ENCODE measurements around the gene ZYX. TPM values are rescaled to one million over a fixed set of nuclear protein-coding genes. Genes with fewer than 3 reads are reported as not detected.

Gene ZYX
- total and polyA plus RNA-seq, 12 donors: 48.5 to 152 (median 74.6) TPM

- ATAC-seq: peak in 6 of 8 donors; percentile 3 to 17 (median 11)
Measured at GRCh38 chr7:143385891-143386781, 5.0 kb downstream of the ZYX start.

DNA sequence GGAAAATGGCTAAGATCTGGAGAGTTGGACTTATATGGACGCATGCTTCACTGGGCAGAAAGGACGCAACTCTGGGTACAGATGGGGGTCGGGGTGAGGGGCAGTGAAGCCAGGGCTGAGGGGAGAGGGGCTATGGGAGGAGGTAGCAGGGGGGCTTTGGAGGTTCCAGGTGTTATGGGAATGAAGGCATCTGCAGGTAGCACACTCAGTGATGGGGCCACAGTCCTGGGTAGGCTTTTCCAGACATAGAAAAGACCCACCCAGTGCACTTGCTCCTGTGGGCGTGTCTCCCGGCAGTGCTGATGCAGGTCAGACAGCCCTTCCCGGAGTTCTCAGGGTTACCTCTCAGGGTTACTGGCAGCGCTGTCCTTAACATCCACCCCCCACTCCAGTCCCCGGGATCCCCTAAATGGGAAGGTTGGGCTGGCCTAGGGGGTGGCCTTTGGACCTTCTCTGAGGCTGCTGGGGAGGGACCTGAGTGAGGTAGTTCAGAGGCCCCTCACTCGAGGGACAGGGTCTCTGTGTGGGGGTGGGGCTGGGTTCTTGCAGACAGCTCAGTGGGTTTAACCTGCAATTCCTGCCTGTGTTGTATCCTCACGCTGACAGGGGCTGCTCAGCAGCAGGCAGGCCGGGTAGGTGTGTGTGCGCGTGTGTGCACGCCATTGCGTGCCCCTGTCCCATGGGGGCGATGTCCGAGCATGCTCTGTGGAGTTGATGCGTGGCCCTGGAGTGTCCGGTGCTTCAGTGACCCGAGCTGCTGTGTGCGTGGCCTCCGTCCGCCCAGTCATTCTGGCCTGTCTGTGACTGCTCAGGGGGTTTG is 6.2 kb downstream of the ZYX start:
- Histone ChIP-seq H3K27me3 (no peaks in the 10 kb centered on the region), H3K27ac (peak overlapping the region in 1 of 10 donors; percentile 100), H3K4me1 (peaks cover 20 to 99% (median 77%) of the 10 kb centered on the region in 9 donors), H3K4me3 (no peak overlapping the region), H3K36me3 (peaks cover 0 to 95% (median 25%) of the 10 kb centered on the region in 9 donors), H3K9me3 (no peaks in the 10 kb centered on the region)
- no peak for TF ChIP-seq CTCF (IDR thresholded peaks at IDR 0.05)
- DNase-seq (no peak), ATAC-seq (no peak)
- intact Hi-C loops (cut with DNase I): loop anchor here in 1 of 10 donors (10.0 kb wide), 1 partner anchor 123 kb away; the partner anchor contains the start of gene GSTK1
- WGBS, 2 donors: 85 to 89% methylated on average over 23 of the region's 23 CpGs

More at GRCh38 chr7:143385891-143386781, 5.0 kb downstream of the ZYX start:
- intact Hi-C loops (cut with DNase I): loop anchor here in 1 of 10 donors (10.0 kb wide), 1 partner anchor 121 kb away; the partner anchor contains the start of gene GSTK1
- no peak for DNase-seq
- WGBS, 2 donors: 31 to 32% methylated on average over 19 of the region's 19 CpGs
- no peak for TF ChIP-seq CTCF (IDR thresholded peaks at IDR 0.05)
- H3K9me3 ChIP-seq: no peaks in the 10 kb centered on the region
- H3K4me1 ChIP-seq: peaks cover 13 to 91% (median 68%) of the 10 kb centered on the region in 9 donors
- no peaks in the 10 kb centered on the region for H3K27me3 ChIP-seq
- H3K27ac ChIP-seq: peak overlapping the region in 8 of 10 donors; percentile 13 to 100 (median 24)
- H3K4me3 ChIP-seq: peak overlapping the region in 4 of 10 donors; percentile 7 to 99 (median 19)
- H3K36me3 ChIP-seq: peaks cover 0 to 88% (median 22%) of the 10 kb centered on the region in 9 donors

- DNase-seq (no peak), ATAC-seq (no peak)
- WGBS, 2 donors: 76 to 80% methylated on average over 10 of the region's 10 CpGs
- Histone ChIP-seq H3K4me1 (peaks cover 21 to 99% (median 75%) of the 10 kb centered on the region in 9 donors), H3K4me3 (no peak overlapping the region), H3K36me3 (peaks cover 0 to 95% (median 25%) of the 10 kb centered on the region in 9 donors), H3K27me3 (no peaks in the 10 kb centered on the region), H3K9me3 (no peaks in the 10 kb centered on the region), H3K27ac (no peak overlapping the region)
- intact Hi-C loops (cut with DNase I): loop anchor here in 1 of 10 donors (10.0 kb wide), 1 partner anchor 123 kb away; the partner anchor contains the start of gene GSTK1
- no peak for TF ChIP-seq CTCF (IDR thresholded peaks at IDR 0.05)
Measured at GRCh38 chr7:143388051-143388450, 6.9 kb downstream of the ZYX start.
